Right cardiac atrium (tissue), 5 donors: ENCODE data around the gene NCKIPSD. TPM values are rescaled to one million over a fixed set of nuclear protein-coding genes. Genes with fewer than 3 reads are reported as not detected.

Experiments used
- ATAC-seq, 2 donors: fragments of 200-7000 bp; cut with Tn5 transposase; one replicate each; pipeline versions ENCODE4 v1.8.0 to v1.9.1; 2020; ENCODE audit warnings: moderate library complexity in 2 of 2, mild to moderate bottlenecking in 1 of 2
- DNase-seq, 3 donors: peaks; one replicate each; pipeline ENCODE4 v3.0.0-alpha.2; 2020
- H3K27ac ChIP-seq: one replicate; pipeline ENCODE4 v1.5.1; 2013; ENCODE audit warnings: mild to moderate bottlenecking, low read length, control low read depth, moderate library complexity
- H3K27me3 ChIP-seq: one replicate; pipeline ENCODE4 v1.6.1; 2013; ENCODE audit not compliant: control insufficient read depth, insufficient read depth
- H3K4me1 ChIP-seq: one replicate; pipeline ENCODE4 v1.6.1; 2013; ENCODE audit warnings: low read length; ENCODE audit not compliant: control insufficient read depth, insufficient read depth
- H3K4me3 ChIP-seq: one replicate; pipeline ENCODE4 v1.5.1; 2013; ENCODE audit warnings: low read length, control low read depth
- H3K9me3 ChIP-seq: one replicate; pipeline ENCODE4 v1.6.1; 2013; ENCODE audit warnings: low read length; ENCODE audit not compliant: control insufficient read depth
- WGBS: extraction: QIAGEN DNeasy Blood & Tissue Kit; methylation state at CpG from one replicate; pipeline ENCODE4 v1.1.7; 2013; 5-methylcytosine and 5-hydroxymethylcytosine counted together
- intact Hi-C, 4 donors: fragments of 100-400 bp; cut with DNase I; formaldehyde crosslinking; loops; one replicate each; pipeline versions ENCODE4 v1.11.0 to v1.14.0; 2022 to 2023
- polyA plus RNA-seq: library from polyadenylated mRNA; stranded (reverse); fragments of 200-250 nt; gene quantifications from one replicate; pipeline ENCODE4 v1.2.3, GENCODE V29; 2013
- total RNA-seq, 4 donors: library from RNA; stranded (reverse); fragmentation: NEBNext Ultra II Directional; extraction: Animal tissue kit (Norgen Biotek cat#: 25700); gene quantifications; one replicate each; pipeline ENCODE4 v1.2.1, GENCODE V29; 2021
- donor health status: healthy with polysubstance abuse.
- donor health status: DM: no; HTN: yes; CAD: no.
- donor health status: DM: no; HTN: no; CAD: no.
- donor health status: DM: no; HTN: yes; CAD: no; lungs with severe emphysema.
- donor health status: DM: yes; HTN: yes; CAD: no.

The NCKIPSD gene
- total and polyA plus RNA-seq, 5 donors: 31.1 to 49.8 (median 41.7) TPM

DNA sequence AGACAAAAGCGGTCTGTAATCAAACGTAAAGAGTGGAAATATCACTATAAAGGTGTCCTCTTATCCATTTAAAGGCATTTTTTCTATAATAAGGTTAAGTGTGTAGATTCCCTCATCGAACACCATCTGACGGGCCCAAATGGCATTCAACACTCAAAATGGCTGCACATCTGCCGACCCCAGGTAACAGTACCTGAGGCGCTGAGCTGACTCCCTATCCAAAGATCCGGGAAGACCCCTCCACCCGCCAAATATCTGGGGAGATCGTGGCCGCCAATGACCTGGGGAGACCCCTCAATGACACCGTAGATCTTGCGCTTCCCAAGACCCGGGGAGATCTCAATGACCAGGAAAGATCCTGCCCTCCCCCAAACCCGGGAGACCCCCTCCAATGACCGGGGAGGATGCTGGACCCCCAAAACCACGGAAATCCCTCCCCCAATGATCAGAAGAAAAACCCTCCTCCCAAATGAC lies 30.8 kb upstream of the NCKIPSD start:
- Histone ChIP-seq H3K4me1 (peaks cover 6% of the 10 kb centered on the region), H3K27ac (peak overlapping the region; percentile 79), H3K4me3 (peak overlapping the region; percentile 96), H3K9me3 (no peaks in the 10 kb centered on the region), H3K27me3 (no peaks in the 10 kb centered on the region)
- ATAC-seq: peak; percentile 1 to 4
- DNase-seq: no peak
- intact Hi-C loops: no loop called here
- under 1% methylated on average over 16 of the region's 16 CpGs for WGBS

DNA sequence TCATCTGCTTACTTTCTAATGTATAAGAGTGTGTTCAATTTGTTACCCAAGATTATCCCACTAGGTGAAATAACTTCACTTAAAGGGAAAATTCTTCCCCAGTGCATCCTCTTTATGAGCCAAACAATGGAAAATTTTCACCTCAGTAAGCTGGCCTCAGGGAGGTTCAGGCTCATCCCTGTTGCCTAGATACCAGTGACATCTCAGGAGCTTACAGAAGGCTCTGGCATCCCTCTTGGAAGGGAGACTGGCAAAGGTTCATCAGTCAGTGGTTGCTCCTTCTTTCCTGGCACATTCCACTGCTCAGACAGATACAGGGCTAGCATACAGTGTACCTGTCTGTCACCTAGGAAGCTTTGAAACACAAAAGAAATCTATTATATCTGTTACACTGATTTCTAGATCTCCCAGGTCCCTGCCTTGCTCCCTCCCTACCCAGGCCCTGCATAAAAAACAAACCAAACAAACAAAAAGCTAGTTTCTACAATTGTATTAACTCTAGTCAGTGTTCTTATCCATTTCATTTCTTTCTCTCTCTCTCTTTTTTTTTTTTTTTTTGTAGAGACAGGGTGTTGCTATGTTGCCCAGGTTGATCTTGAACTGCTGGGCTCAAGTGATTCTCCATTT lies 29.6 kb upstream of the NCKIPSD start:
- intact Hi-C loops: no loop called here
- Histone ChIP-seq H3K9me3 (no peaks in the 10 kb centered on the region), H3K4me3 (peak overlapping the region; percentile 96), H3K27ac (no peak overlapping the region), H3K4me1 (peaks cover 6% of the 10 kb centered on the region), H3K27me3 (no peaks in the 10 kb centered on the region)
- ATAC-seq (no peak), DNase-seq (no peak)

DNA sequence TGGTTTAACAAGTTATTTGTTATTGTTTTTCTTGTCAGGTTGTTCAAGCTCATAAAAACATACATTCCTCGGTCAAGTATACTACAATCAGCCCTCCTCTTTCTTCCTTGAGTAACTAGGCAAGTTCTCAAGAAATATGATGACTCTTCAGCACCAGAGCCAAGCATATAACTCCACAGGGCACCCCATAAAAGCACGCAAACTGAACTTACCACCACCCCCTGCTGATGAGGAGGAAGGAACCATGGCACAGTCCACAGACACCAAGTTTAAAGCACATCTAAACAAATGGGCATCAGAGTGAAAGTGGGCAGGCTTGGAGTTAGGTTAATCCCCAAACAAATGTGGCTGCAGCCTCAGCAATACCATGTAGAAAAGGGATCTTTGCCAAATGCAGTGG lies 26.0 kb upstream of the NCKIPSD start:
- WGBS: 91% methylated on average over 2 of the region's 2 CpGs
- Histone ChIP-seq H3K4me1 (peaks cover 10% of the 10 kb centered on the region), H3K9me3 (no peaks in the 10 kb centered on the region), H3K27ac (no peak overlapping the region), H3K4me3 (no peak overlapping the region), H3K27me3 (no peaks in the 10 kb centered on the region)
- DNase-seq (no peak), ATAC-seq (no peak)
- intact Hi-C loops: no loop called here

DNA sequence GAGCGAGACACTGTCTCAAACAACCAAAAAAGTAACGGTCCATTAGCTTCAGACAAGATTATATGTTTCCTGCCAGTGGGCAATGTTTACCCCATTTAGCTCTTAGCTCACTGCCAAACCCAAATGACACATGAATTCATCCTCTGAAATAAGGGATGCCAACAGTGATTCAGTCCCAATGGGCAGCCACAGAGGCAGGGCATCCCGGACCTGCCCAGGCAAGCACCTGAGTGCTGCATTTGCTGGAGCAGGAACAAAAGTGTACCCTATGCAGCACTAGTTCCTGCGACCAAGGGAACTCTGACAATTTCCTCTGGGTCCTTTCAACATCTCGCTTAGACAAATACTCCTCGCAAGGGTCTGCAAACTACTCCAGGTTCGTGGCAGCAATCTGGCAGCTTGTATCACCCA lies 23.3 kb upstream of the NCKIPSD start:
- Histone ChIP-seq H3K4me1 (peaks cover 7% of the 10 kb centered on the region), H3K27me3 (no peaks in the 10 kb centered on the region), H3K9me3 (no peaks in the 10 kb centered on the region), H3K4me3 (no peak overlapping the region), H3K27ac (peak overlapping the region; percentile 28)
- intact Hi-C loops: no loop called here
- ATAC-seq: no peak
- WGBS: 64% methylated on average over 7 of the region's 7 CpGs
- no peak for DNase-seq

DNA sequence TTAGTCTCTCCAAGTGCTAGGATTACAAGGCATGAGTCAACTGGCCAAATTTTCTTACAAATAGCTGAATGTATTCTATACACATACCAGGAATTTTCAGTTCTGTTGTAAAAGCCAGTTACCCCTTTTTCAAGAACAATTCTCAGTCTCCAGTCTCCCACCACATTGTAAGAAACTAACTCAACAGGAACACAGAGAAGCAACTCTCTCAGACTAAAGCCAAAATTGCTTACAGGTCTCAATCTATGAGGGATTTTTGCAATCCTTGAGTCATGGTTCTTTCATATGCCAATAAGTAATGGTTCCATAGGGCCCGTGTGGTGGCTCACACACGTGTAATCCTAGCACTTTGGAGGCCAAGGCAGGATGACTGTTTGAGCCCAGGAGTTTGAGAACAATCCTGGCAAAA lies 22.8 kb upstream of the NCKIPSD start:
- Histone ChIP-seq H3K9me3 (no peaks in the 10 kb centered on the region), H3K27me3 (no peaks in the 10 kb centered on the region), H3K4me3 (no peak overlapping the region), H3K27ac (peak overlapping the region; percentile 28), H3K4me1 (peaks cover 7% of the 10 kb centered on the region)
- DNase-seq (no peak), ATAC-seq (peak in 1 of 2 donors; percentile 33)
- intact Hi-C loops: no loop called here
- WGBS: 31% methylated on average over 2 of the region's 2 CpGs

DNA sequence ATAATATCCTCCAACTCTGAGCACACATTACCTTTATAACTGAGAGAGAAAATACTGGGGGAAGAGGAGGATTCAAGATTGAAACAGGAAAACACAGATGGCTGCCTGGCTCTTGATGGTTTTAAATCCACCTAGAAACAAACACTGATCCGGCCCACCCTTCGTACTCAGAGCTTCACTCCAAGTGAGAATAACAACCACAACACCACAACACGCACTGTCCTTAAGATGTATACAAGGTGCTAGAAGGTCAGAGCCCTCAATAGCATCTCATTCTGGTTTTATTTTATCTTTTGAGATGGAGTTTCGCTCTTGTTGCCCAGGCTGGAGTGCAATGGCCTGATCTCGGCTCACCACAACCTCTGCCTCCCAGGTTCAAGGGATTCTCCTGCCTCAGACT lies 21.4 kb upstream of the NCKIPSD start:
- ATAC-seq (no peak), DNase-seq (no peak)
- 80% methylated on average over 5 of the region's 5 CpGs for WGBS
- Histone ChIP-seq H3K4me1 (peaks cover 9% of the 10 kb centered on the region), H3K9me3 (no peaks in the 10 kb centered on the region), H3K27ac (no peak overlapping the region), H3K27me3 (no peaks in the 10 kb centered on the region), H3K4me3 (no peak overlapping the region)
- intact Hi-C loops: no loop called here

DNA sequence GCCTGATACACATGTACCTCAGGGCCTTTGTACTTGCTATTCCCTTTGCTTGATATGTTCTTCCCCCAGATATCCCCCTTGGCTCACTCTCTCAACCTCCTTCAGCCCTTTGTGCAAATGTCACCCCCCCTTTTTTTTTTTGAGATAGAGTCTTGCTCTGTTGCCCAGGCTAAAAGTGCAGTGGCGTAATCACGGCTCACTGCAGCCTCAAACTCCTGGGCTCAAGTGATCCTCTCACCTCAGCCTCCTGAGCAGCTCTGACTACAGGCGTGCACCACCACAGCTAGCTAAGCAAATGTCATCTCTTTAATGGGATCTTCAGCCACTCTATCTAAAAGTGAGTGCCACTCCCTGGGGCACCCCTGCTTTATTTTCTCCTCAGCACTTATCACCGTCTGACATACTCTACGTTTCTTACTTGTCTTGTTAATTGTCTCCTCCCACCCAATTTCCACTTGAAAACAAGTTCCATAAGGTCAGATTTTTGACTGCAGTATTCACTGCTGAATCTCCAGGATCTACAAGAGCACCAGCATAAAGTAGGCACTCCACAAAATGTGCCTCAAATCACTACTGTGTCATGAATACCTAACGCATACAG lies 16.7 kb upstream of the NCKIPSD start:
- no peak for ATAC-seq
- peak overlapping the region; percentile 62 for H3K27ac ChIP-seq
- H3K9me3 ChIP-seq: no peaks in the 10 kb centered on the region
- H3K4me3 ChIP-seq: no peak overlapping the region
- 75% methylated on average over 6 of the region's 6 CpGs for WGBS
- intact Hi-C loops: no loop called here
- no peaks in the 10 kb centered on the region for H3K27me3 ChIP-seq
- H3K4me1 ChIP-seq: peaks cover 2% of the 10 kb centered on the region
- DNase-seq: no peak

DNA sequence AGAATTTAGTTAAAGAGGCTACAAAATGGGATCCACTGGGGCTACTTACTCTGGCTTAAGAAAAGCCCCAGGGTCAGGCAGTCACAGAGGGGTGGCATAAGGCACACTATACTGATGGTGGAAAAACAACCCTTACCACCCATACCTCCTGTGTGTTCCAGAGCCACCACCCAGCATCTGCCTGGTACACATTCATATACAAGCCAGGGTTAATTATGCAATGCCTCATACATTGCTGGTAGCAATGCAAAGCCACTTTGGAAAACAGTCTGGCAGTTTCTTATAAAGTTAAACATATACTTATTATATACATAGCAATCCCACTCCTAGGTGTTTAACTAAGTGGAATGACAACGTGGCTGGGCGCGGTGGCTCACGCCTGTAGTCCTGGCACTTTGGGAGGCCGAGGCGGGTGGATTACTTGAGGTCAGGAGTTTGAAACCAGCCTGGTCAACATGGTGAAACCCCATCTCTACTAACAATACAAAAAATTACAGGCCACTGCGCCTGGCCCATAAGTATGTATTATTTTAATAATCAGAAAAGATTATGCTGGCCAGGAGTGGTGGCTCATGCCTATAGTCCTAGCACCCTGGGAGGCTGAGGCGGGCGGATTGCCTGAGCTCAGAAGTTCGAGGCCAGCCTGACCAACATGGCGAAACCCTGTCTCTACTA lies 15.2 kb upstream of the NCKIPSD start:
- DNase-seq: no peak
- intact Hi-C loops: no loop called here
- 92% methylated on average over 11 of the region's 11 CpGs for WGBS
- H3K4me3 ChIP-seq: no peak overlapping the region
- no peak overlapping the region for H3K27ac ChIP-seq
- peaks cover 3% of the 10 kb centered on the region for H3K4me1 ChIP-seq
- no peaks in the 10 kb centered on the region for H3K27me3 ChIP-seq
- ATAC-seq: no peak
- no peaks in the 10 kb centered on the region for H3K9me3 ChIP-seq

DNA sequence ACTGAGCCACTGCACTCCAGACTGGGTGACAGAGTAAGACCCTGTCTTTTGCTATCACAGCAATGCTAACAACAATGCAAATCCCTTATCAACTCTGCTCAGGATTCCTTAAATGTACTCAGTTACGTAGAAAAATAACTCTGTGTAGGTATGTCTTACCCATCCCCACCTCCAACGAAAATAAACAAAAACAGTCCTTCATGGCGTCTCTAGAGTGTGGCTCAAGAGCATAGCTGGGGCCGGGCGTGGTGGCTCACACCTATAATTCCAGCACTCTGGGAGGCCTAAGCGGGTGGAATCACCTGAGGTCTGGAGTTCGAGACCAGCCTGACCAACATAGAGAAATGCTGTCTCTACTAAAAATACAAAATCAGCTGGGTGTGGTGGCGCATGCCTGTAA lies 13.2 kb upstream of the NCKIPSD start:
- DNase-seq (no peak), ATAC-seq (no peak)
- Histone ChIP-seq H3K27me3 (no peaks in the 10 kb centered on the region), H3K4me3 (no peak overlapping the region), H3K4me1 (peaks cover 3% of the 10 kb centered on the region), H3K27ac (no peak overlapping the region), H3K9me3 (no peaks in the 10 kb centered on the region)
- intact Hi-C loops: no loop called here
- 93% methylated on average over 8 of the region's 8 CpGs for WGBS

DNA sequence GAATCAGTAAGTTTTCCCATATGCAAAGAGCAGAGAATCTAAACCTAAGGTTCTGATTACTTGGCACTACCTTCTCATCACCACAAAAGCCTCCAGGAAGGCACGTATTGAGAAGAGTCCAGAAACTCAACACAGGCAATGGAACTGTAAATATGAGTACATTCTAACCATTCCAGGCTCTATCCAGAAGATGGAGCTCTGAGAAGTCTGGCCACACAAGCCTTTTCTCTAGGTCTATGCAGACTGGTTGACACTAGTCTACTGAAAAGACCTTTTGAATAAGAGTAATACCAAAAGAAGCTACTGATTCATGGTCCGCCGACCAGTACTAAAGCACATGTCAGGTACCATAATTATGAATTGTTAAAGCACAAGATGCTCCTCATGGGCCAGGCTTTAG lies 12.2 kb upstream of the NCKIPSD start:
- DNase-seq (no peak), ATAC-seq (no peak)
- no peak overlapping the region for H3K27ac ChIP-seq
- intact Hi-C loops: no loop called here
- 87% methylated on average over 3 of the region's 3 CpGs for WGBS
- no peak overlapping the region for H3K4me3 ChIP-seq
- no peaks in the 10 kb centered on the region for H3K9me3 ChIP-seq
- no peaks in the 10 kb centered on the region for H3K27me3 ChIP-seq
- peaks cover 3% of the 10 kb centered on the region for H3K4me1 ChIP-seq

DNA sequence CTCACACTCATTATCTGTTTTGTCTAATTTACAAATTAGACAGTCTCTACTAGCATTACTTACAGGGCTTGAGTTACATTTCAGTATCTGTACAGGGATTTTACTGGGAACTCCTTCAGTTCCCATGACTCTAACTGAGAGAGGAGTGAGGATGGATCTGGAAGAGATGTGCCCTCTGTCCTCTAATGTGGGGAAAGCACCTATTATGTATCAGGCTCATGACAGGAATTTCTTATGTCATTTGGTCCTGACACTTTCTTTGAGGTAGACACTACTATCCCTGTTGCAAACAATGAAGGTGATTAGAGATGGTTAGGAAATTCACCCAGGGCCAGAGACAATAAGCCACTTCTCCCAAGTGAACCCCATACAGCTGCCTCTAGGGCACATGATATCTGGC lies 10.9 kb upstream of the NCKIPSD start:
- intact Hi-C loops: no loop called here
- H3K9me3 ChIP-seq: no peaks in the 10 kb centered on the region
- ATAC-seq (no peak), DNase-seq (no peak)
- no peak overlapping the region for H3K4me3 ChIP-seq
- peaks cover 1% of the 10 kb centered on the region for H3K4me1 ChIP-seq
- H3K27ac ChIP-seq: no peak overlapping the region
- no peaks in the 10 kb centered on the region for H3K27me3 ChIP-seq
